Fibroblast of villous mesenchyme (primary cell): ENCODE results near the gene LTF. TPM values are rescaled to one million over a fixed set of nuclear protein-coding genes. Genes with fewer than 3 reads are reported as not detected.

Experiments
- DNase-seq: peaks from one replicate; pipeline ENCODE4 v3.0.0-alpha.2; 2010; ENCODE audit warnings: low read depth
- H3K4me3 ChIP-seq: 2 replicates; pipeline ENCODE4 v1.5.1; 2011; ENCODE audit warnings: low read depth, mild to moderate bottlenecking, low read length
- CTCF ChIP-seq: IDR thresholded peaks from 2 replicates; pipeline ENCODE4 v1.5.1; 2012; ENCODE audit warnings: low read depth, mild to moderate bottlenecking, low read length; ENCODE audit not compliant: insufficient read depth
- total RNA-seq: library from RNA; depleted of rRNA; stranded (reverse); fragments of >200 nt; gene quantifications from 2 replicates; pipeline ENCODE4 v1.2.3, GENCODE V29; 2012

Gene LTF
- total RNA-seq, 1 donor, result under 0.01 TPM

- DNase-seq, result no peak
- TF ChIP-seq CTCF, result no peak
Measured at GRCh38 chr3:46420931-46421330, 43.8 kb downstream of the LTF start.

DNA sequence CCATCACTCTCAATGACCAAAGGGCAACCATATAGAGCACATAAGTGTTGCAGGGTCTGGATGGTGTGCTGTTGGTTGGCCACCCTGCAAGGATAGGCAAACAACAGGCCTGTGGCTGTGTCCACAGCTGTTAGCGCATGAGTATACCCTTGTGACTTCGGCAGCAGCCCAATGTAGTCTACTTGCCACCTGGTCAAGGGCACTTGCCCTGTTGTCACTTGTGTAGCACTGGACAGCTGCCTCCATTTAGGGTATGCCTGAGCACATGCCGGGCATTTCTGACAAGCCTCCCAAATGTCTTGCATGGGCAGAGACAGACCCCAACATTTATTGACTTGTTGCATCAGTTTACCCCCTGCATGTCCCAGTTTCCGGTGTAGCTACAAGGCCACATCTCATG is 44.9 kb downstream of the LTF start:
- DNase-seq, result no peak
- no peak overlapping the region for H3K4me3 ChIP-seq
- TF ChIP-seq CTCF, result no peak

More at GRCh38 chr3:46420931-46421330, 43.8 kb downstream of the LTF start:
- no peak overlapping the region for H3K4me3 ChIP-seq

DNA sequence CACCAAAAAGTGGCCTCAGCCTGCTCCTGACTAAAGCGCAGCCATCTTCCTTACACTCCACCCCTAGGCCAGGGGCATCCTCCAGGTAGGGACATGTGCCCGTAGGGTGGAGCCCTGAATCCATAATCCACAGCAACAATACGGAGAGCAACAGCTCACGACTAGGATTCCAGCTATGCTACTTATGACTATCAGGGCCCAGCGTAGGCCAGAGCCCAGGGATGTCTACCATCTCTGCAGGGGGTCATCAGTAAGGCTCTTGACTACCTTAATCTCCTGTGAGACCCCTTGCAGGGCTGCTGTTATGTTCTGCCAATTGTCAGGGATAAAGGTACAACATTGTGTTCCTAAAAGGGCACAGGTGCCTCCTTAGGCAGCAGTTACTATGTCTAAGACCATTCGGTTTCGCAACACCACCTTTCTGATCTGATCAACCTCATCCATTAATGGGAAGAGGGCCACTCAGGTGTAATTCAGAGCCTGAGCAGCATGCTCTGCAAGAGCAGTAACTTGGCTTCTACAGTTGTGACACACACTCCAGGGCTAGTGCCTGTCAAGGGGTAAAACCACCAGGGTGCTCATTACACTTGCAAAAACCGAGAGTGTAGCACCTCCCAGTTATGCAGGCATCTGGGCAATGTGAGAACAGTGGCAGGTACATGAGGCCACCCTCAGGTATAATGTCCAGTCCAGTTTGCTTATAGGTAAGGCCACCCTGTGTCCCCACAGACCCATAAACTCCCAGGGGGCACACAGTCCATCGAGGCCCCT is 46.7 kb downstream of the LTF start:
- DNase-seq, result no peak
- no peak for TF ChIP-seq CTCF
- H3K4me3 ChIP-seq, result no peak overlapping the region

- H3K4me3 ChIP-seq, result no peak overlapping the region
- DNase-seq, result no peak
- no peak for TF ChIP-seq CTCF
Measured at GRCh38 chr3:46416811-46417510, 47.7 kb downstream of the LTF start.

DNA sequence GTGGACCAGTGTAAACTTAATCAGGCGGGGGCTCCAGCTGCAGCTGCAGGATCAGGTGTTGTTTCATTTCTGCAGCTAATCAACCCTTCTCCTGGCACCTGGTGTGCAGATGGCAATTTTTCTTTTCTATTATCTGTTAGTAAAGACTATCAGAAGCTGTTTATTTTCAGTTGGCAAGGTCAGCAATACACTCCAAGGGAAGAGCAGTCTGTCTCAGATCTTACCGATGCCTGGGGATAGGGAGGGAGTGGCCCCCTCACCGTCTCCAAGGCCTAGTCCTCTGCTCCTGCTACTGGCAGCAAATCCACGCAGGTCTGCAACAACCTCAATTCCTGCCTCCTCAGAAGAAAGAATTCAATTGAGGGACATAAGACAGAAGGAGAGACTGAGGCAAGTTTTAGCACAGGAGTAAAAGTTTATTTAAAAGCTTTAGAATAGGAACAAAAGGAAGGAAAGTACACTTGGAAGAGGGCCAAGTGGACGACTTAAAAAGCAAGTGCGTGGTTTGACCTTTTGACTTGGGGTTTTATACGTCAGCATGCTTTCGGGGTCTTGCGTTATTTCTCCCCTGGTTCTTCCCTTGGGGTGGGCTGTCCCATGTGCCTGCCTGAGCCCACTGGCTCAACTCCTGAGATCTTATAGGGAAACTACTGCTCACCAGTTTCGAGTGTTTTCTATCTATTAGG is 48.4 kb downstream of the LTF start:
- H3K4me3 ChIP-seq, result no peak overlapping the region
- DNase-seq, result no peak
- TF ChIP-seq CTCF, result no peak

GRCh38 chr3:46414739-46415138 is 50.0 kb downstream of the LTF start:
- TF ChIP-seq CTCF, result no peak

More at GRCh38 chr3:46414739-46415138, 50.0 kb downstream of the LTF start:
- no peak overlapping the region for H3K4me3 ChIP-seq
- DNase-seq, result no peak
